HG03460 (cell line): ENCODE data around the gene LRP1.

ENCODE experiments used
- ATAC-seq: cut with Tn5 transposase; IDR thresholded peaks from one replicate; pipeline ENCODE4 v1.9.1; 2021; ENCODE audit not compliant: unreplicated experiment

Gene LRP1

GRCh38 chr12:57127726-57128518 lies at the start of gene LRP1:
Gene LRP1 (plus strand): TSS chr12:57128483. CDS start chr12:57128965, 482 bp downstream.
- no peak for ATAC-seq

- peak; percentile 92 for ATAC-seq
Measured at GRCh38 chr12:57078519-57079404, 49.5 kb upstream of the LRP1 start, which contains the start of gene NEMP1. Gene NEMP1 (minus strand): TSS chr12:57078791. CDS start chr12:57078745, 46 bp downstream.

- no peak for ATAC-seq
Measured at GRCh38 chr12:57079821-57080220, 48.5 kb upstream of the LRP1 start.

GRCh38 chr12:57080855-57081254 lies 47.4 kb upstream of the LRP1 start:
- no peak for ATAC-seq

GRCh38 chr12:57085999-57086492 lies 42.2 kb upstream of the LRP1 start:
- ATAC-seq = no peak

- ATAC-seq = no peak
Measured at GRCh38 chr12:57086493-57087009, 41.7 kb upstream of the LRP1 start.

- peak; percentile 38 for ATAC-seq
Measured at GRCh38 chr12:57087010-57087690, 41.1 kb upstream of the LRP1 start.

- ATAC-seq = peak; percentile 37
Measured at GRCh38 chr12:57087691-57088353, 40.5 kb upstream of the LRP1 start.

GRCh38 chr12:57088354-57089270 lies 39.7 kb upstream of the LRP1 start, which contains the start of gene NAB2:
Gene NAB2 (plus strand): TSS chr12:57089114. CDS start chr12:57089272, 158 bp downstream.
- ATAC-seq = peak; percentile 47

GRCh38 chr12:57089271-57090245 lies 38.7 kb upstream of the LRP1 start:
- ATAC-seq = no peak

GRCh38 chr12:57090490-57090889 lies 37.8 kb upstream of the LRP1 start:
- ATAC-seq = no peak

GRCh38 chr12:57090924-57091637 lies 37.2 kb upstream of the LRP1 start:
- no peak for ATAC-seq

GRCh38 chr12:57091638-57092528 lies 36.4 kb upstream of the LRP1 start:
- no peak for ATAC-seq

GRCh38 chr12:57092529-57092862 lies 35.8 kb upstream of the LRP1 start:
- no peak for ATAC-seq

- no peak for ATAC-seq
Measured at GRCh38 chr12:57092876-57093414, 35.3 kb upstream of the LRP1 start.
